ENCODE data around the gene DENND5A.

DNA sequence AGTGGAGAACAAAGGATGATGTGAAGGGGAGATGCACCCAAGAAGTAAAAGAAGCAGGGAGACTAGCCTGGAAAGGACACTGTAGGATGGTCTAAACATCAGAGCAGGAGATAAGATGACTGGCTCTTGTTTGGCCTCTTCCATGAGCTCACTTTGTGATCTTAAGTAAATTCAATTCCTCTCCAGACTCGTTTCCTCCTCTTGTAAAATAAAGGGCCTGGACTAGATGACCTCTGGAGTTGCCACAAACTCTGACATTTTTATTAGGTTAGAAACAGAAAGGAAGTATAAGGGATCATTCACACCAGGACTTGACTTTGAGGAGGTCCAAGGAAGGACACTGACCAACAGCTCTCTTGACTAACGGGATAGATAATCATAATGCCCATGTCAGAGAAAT, 113.5 kb downstream of the DENND5A start:
- TF ChIP-seq ELF4 (CRISPR knock-in tag; IDR thresholded peaks at IDR 0.05) (no peak), EP300 (IDR thresholded peaks at IDR 0.05; ENCODE audit: low read length) (no peak), CTCF (IDR thresholded peaks at IDR 0.05 in 2 of 3, conservative IDR thresholded peaks at IDR 0.05 in 1 of 3; ENCODE audit: insufficient read depth in 2 of 3, low read depth in 1 of 3, low read length in 3 of 3) (no peak), ZNF436 (CRISPR knock-in tag; IDR thresholded peaks at IDR 0.05) (no peak), RCOR1 (IDR thresholded peaks at IDR 0.05; ENCODE audit: borderline replicate concordance in 1 of 2, low read depth in 2 of 2, low read length in 2 of 2) (no peak), KDM1A (IDR thresholded peaks at IDR 0.05) (no peak), FOS (IDR thresholded peaks at IDR 0.05; ENCODE audit: extremely low read depth, insufficient read length) (no peak), RFX1 (IDR thresholded peaks at IDR 0.05) (no peak), ETV6 (IDR thresholded peaks at IDR 0.05; ENCODE audit: borderline replicate concordance in 1 of 2, low read depth in 2 of 2, low read length in 1 of 2) (no peak), ETV6 (CRISPR knock-in tag; IDR thresholded peaks at IDR 0.05; ENCODE audit: borderline replicate concordance) (no peak), SIN3A (IDR thresholded peaks at IDR 0.05; ENCODE audit: borderline replicate concordance in 2 of 2, control insufficient read depth in 1 of 2, low read depth in 2 of 2, low read length in 2 of 2) (no peak)
- TF ChIP-seq, protein P1, sequence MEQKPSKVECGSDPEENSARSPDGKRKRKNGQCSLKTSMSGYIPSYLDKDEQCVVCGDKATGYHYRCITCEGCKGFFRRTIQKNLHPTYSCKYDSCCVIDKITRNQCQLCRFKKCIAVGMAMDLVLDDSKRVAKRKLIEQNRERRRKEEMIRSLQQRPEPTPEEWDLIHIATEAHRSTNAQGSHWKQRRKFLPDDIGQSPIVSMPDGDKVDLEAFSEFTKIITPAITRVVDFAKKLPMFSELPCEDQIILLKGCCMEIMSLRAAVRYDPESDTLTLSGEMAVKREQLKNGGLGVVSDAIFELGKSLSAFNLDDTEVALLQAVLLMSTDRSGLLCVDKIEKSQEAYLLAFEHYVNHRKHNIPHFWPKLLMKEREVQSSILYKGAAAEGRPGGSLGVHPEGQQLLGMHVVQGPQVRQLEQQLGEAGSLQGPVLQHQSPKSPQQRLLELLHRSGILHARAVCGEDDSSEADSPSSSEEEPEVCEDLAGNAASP (IDR thresholded peaks at IDR 0.05), result no peak
- TF ChIP-seq, protein P2, sequence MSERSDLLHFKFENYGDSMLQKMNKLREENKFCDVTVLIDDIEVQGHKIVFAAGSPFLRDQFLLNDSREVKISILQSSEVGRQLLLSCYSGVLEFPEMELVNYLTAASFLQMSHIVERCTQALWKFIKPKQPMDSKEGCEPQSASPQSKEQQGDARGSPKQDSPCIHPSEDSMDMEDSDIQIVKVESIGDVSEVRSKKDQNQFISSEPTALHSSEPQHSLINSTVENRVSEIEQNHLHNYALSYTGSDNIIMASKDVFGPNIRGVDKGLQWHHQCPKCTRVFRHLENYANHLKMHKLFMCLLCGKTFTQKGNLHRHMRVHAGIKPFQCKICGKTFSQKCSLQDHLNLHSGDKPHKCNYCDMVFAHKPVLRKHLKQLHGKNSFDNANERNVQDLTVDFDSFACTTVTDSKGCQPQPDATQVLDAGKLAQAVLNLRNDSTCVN (CRISPR knock-in tag; IDR thresholded peaks at IDR 0.05), result no peak
